SH-SY5Y (cell line): ENCODE results near the gene DDC.

Experiments used
- GATA2 ChIP-seq: IDR thresholded peaks from 2 replicates; pipeline ENCODE4 v1.6.1; 2011; ENCODE audit warnings: mild to moderate bottlenecking, low read depth, low read length
- GATA3 ChIP-seq: IDR thresholded peaks from 2 replicates; pipeline ENCODE4 v1.6.1; 2011; ENCODE audit warnings: low read depth, mild to moderate bottlenecking, low read length, moderate library complexity

- TF ChIP-seq GATA2 (peak; percentile 85), GATA3 (peak; percentile 87)
Measured at GRCh38 chr7:50431722-50432305, 133.4 kb downstream of the DDC start.
